HCT116 (cell line): ENCODE results near the gene SYNE3. TPM values are rescaled to one million over a fixed set of nuclear protein-coding genes. Genes with fewer than 3 reads are reported as not detected.

Experiments
- ATAC-seq: fragments of 200-7000 bp; cut with Tn5 transposase; 2 replicates; pipeline ENCODE4 v1.9.1; 2020; ENCODE audit warnings: mild to moderate bottlenecking, moderate library complexity
- BruUV-seq: library from RNA; stranded (reverse); fragments of 400-500 nt; replicated peaks from 2 replicates; lab custom pipeline; 2021; lab: Mats Ljungman, UMichigan
- CTCF ChIA-PET: fragments of 300-600 bp; sonication (Branson Sonifier 250); formaldehyde crosslinking; loops from one replicate; lab custom pipeline; 2021; ENCODE audit warnings: antibody characterized with exemption; lab: Charles Lee
- POLR2A ChIA-PET: fragments of 300-600, 350-600 bp; sonication (Branson Sonifier 250); formaldehyde crosslinking; loops from one replicate; lab custom pipeline; 2021; ENCODE audit warnings: antibody characterized with exemption; lab: Charles Lee
- RAD21 ChIA-PET, 2 experiments: fragments of 300-600 bp; sonication (Branson Sonifier 250); formaldehyde crosslinking; loops; one replicate each; lab custom pipeline; 2023; ENCODE audit warnings: low total read pairs in 2 of 2; ENCODE audit not compliant: uncharacterized antibody in 2 of 2, unreplicated experiment in 2 of 2, low non-redundant PET in 1 of 2; lab: Charles Lee
- DNase-seq: peaks from one replicate; pipeline ENCODE4 v3.0.0-alpha.2; 2010; ENCODE audit warnings: low read depth, low spot score
- H2AFZ ChIP-seq: fragments of 200-600 bp; shearing (Covaris generic), sonication (generic); 2 replicates; pipeline ENCODE4 v1.6.1; 2017; ENCODE audit warnings: low read depth, mixed run types, mixed read lengths, antibody characterized with exemption, low read length; ENCODE audit not compliant: poor library complexity, severe bottlenecking
- H3K27ac ChIP-seq: 2 replicates; pipeline ENCODE4 v1.5.1; 2012; ENCODE audit warnings: low read depth, low read length
- H3K27me3 ChIP-seq: fragments of 200-600 bp; sonication (generic); 2 replicates; pipeline ENCODE4 v1.6.1; 2016; ENCODE audit warnings: mixed run types, low read length, mixed read lengths; ENCODE audit not compliant: insufficient read depth
- H3K36me3 ChIP-seq, 2 experiments: fragments of 200-500 bp in 1 of 2; fragments of 200-600 bp in 1 of 2; sonication (Bioruptor generic) in 1 of 2; sonication (generic) in 1 of 2; 2 replicates each; pipeline versions ENCODE4 v1.5.1 to v1.6.1; 2014 to 2016; ENCODE audit warnings: low read length in 2 of 2, inconsistent platforms in 1 of 2, mixed read lengths in 1 of 2, mixed run types in 1 of 2; ENCODE audit not compliant: insufficient read depth in 2 of 2, control insufficient read depth in 1 of 2
- H3K4me1 ChIP-seq, 2 experiments: fragments of 200-600 bp in 1 of 2; sonication (generic) in 1 of 2; 2 replicates each; pipeline versions ENCODE4 v1.5.1 to v1.6.1; 2012 to 2017; ENCODE audit warnings: low read length in 2 of 2, inconsistent platforms in 1 of 2, mild to moderate bottlenecking in 1 of 2, mixed read lengths in 1 of 2, mixed run types in 1 of 2, moderate library complexity in 1 of 2; ENCODE audit not compliant: insufficient read depth in 2 of 2, control insufficient read depth in 1 of 2
- H3K4me2 ChIP-seq: fragments of 200-600 bp; sonication (generic); 2 replicates; pipeline ENCODE4 v1.6.1; 2017; ENCODE audit warnings: mixed run types, low read length, mixed read lengths
- H3K4me3 ChIP-seq, 2 experiments: fragments of 200-600 bp in 1 of 2; sonication (generic) in 1 of 2; replicated peaks in 1 of 2; 2 replicates each; pipeline ENCODE4 v1.5.1; 2011 to 2016; ENCODE audit warnings: low read length in 2 of 2, control low read depth in 1 of 2, low read depth in 1 of 2, mild to moderate bottlenecking in 1 of 2, mixed read lengths in 1 of 2, mixed run types in 1 of 2
- H3K79me2 ChIP-seq: fragments of 200-600 bp; sonication (generic); 2 replicates; pipeline ENCODE4 v1.6.1; 2017; ENCODE audit warnings: mild to moderate bottlenecking, mixed run types, low read length, moderate library complexity, mixed read lengths; ENCODE audit not compliant: insufficient read depth
- H3K9ac ChIP-seq: fragments of 200-600 bp; sonication (generic); 2 replicates; pipeline ENCODE4 v1.6.1; 2016; ENCODE audit warnings: low read length, mixed read lengths
- H3K9me2 ChIP-seq: fragments of 200-600 bp; sonication (generic), shearing (Covaris generic); 2 replicates; pipeline ENCODE4 v1.6.1; 2017; ENCODE audit warnings: mixed run types, mild to moderate bottlenecking, moderate library complexity; ENCODE audit not compliant: insufficient read depth
- H3K9me3 ChIP-seq, 2 experiments: fragments of 200-500 bp in 1 of 2; fragments of 200-600 bp in 1 of 2; sonication (Bioruptor generic) in 1 of 2; sonication (generic) in 1 of 2; 2 replicates each; pipeline ENCODE4 v1.6.1; 2014 to 2017; ENCODE audit warnings: low read length in 2 of 2, mixed read lengths in 2 of 2, inconsistent platforms in 1 of 2, low read depth in 1 of 2, mild to moderate bottlenecking in 1 of 2, mixed run types in 1 of 2, moderate library complexity in 1 of 2; ENCODE audit not compliant: control insufficient read depth in 1 of 2, insufficient read depth in 1 of 2
- H4K20me1 ChIP-seq: fragments of 200-600 bp; sonication (generic), shearing (Covaris generic); 2 replicates; pipeline ENCODE4 v1.6.1; 2017; ENCODE audit warnings: mixed run types, mild to moderate bottlenecking, moderate library complexity; ENCODE audit not compliant: insufficient read depth
- ATF3 ChIP-seq: IDR thresholded peaks from 2 replicates; pipeline ENCODE4 v1.6.1; 2012
- EGR1 ChIP-seq: IDR thresholded peaks from 2 replicates; pipeline ENCODE4 v1.6.1; 2012; ENCODE audit warnings: low read depth
- EZH2 ChIP-seq: fragments of 200-600 bp; sonication (generic); IDR thresholded peaks from 2 replicates; pipeline ENCODE4 v1.6.1; 2017; ENCODE audit warnings: antibody characterized with exemption, mixed run types
- EZH2phosphoT487 ChIP-seq: fragments of 200-600 bp; IDR thresholded peaks from 2 replicates; pipeline ENCODE4 v1.6.1; 2018; ENCODE audit warnings: antibody characterized with exemption, borderline replicate concordance
- POLR2A ChIP-seq: IDR thresholded peaks from 2 replicates; pipeline ENCODE4 v1.7.0; 2011; ENCODE audit warnings: borderline replicate concordance; ENCODE audit not compliant: insufficient read depth, insufficient read length; ENCODE audit errors: extremely low read depth
- POLR2AphosphoS5 ChIP-seq: IDR thresholded peaks from 2 replicates; pipeline ENCODE4 v1.6.1; 2011; ENCODE audit warnings: mild to moderate bottlenecking, low read depth, low read length, moderate library complexity
- RAD21 ChIP-seq: IDR thresholded peaks from 2 replicates; pipeline ENCODE4 v1.6.1; 2012; ENCODE audit warnings: low read depth, mild to moderate bottlenecking
- REST ChIP-seq: IDR thresholded peaks from 2 replicates; pipeline ENCODE4 v1.6.1; 2012; ENCODE audit warnings: low read depth
- SIN3A ChIP-seq: IDR thresholded peaks from 2 replicates; pipeline ENCODE4 v1.6.1; 2012; ENCODE audit warnings: low read depth
- TCF7L2 ChIP-seq: IDR thresholded peaks from 2 replicates; pipeline ENCODE4 v1.7.0; 2011; ENCODE audit warnings: borderline replicate concordance, inconsistent platforms; ENCODE audit not compliant: insufficient read depth, insufficient read length; ENCODE audit errors: extremely low read depth
- ZNF274 ChIP-seq: fragments of 200-500 bp; sonication (Bioruptor generic); IDR thresholded peaks from 2 replicates; pipeline ENCODE4 v1.6.1; 2014; ENCODE audit warnings: mild to moderate bottlenecking, low read depth, low read length, inconsistent platforms
- intact Hi-C: fragments of 100-400 bp; cut with micrococcal nuclease; formaldehyde crosslinking; loops from 2 replicates; pipeline ENCODE4 v1.10.0; 2022
- total RNA-seq: library from RNA; stranded (reverse); gene quantifications from one replicate; pipeline ENCODE4 v1.2.1, GENCODE V29; 2021; ENCODE audit not compliant: unreplicated experiment
- TF ChIP-seq, protein P1 (sequence below), 3 experiments: fragments of 200-600 bp in 1 of 3; sonication (generic) in 1 of 3; IDR thresholded peaks in 2 of 3; conservative IDR thresholded peaks in 1 of 3; 2 replicates each; pipeline ENCODE4 v1.5.1; 2012 to 2017; ENCODE audit warnings: low read depth in 2 of 3, low read length in 2 of 3, antibody characterized with exemption in 1 of 3, borderline replicate concordance in 1 of 3, control low read depth in 1 of 3, mild to moderate bottlenecking in 1 of 3, mixed read lengths in 1 of 3, mixed run types in 1 of 3, moderate library complexity in 1 of 3; ENCODE audit not compliant: insufficient read depth in 1 of 3
- TF ChIP-seq, protein P2 (sequence below): IDR thresholded peaks from 2 replicates; pipeline ENCODE4 v1.6.1; 2011; ENCODE audit warnings: mild to moderate bottlenecking, low read length, moderate library complexity; ENCODE audit not compliant: insufficient replicate concordance; ENCODE audit errors: extremely low read depth

SYNE3 gene
- total RNA-seq, 1 experiment from 2014 or later: 3.6 TPM

DNA sequence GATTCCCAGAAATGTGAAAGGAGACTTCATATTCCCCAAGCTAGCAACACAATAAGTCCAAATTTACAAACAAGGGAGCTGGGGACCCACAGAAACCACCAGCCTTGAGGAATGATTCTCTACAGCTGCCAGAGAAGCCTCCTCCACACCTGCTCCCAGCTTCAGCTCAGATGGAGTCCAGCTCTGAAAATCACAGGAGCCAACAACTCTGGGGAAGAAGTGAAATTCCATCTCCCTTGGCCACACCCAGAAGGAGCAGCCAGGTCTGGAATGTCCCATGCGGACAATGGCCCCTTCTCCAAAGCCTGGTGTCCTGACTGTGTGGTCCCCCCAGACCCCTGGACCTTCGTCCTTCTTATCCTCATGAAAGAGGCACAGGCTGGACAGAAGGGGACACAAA is 45.4 kb downstream of the SYNE3 start:
- no peaks in the 10 kb centered on the region for H3K9me3 ChIP-seq
- CTCF ChIA-PET: no interaction called here
- H3K4me2 ChIP-seq: no peak overlapping the region
- POLR2A ChIA-PET: no interaction called here
- DNase-seq (no peak), ATAC-seq (no peak)
- no peaks in the 10 kb centered on the region for H4K20me1 ChIP-seq
- no peaks in the 10 kb centered on the region for H3K36me3 ChIP-seq
- H3K4me3 ChIP-seq: no peak overlapping the region
- H3K4me1 ChIP-seq: peaks cover 0 to 10% of the 10 kb centered on the region in 2 experiments; a peak in 2 of 4 replicates
- H2AFZ ChIP-seq: no peak overlapping the region
- no peaks in the 10 kb centered on the region for H3K79me2 ChIP-seq
- no peaks in the 10 kb centered on the region for H3K9me2 ChIP-seq
- no peaks in the 10 kb centered on the region for H3K27me3 ChIP-seq
- no peak for TF ChIP-seq TCF7L2
- no peak for TF ChIP-seq REST
- no peak for TF ChIP-seq POLR2AphosphoS5
- TF ChIP-seq POLR2A: no peak
- TF ChIP-seq EZH2phosphoT487: no peak
- TF ChIP-seq, protein P1, sequence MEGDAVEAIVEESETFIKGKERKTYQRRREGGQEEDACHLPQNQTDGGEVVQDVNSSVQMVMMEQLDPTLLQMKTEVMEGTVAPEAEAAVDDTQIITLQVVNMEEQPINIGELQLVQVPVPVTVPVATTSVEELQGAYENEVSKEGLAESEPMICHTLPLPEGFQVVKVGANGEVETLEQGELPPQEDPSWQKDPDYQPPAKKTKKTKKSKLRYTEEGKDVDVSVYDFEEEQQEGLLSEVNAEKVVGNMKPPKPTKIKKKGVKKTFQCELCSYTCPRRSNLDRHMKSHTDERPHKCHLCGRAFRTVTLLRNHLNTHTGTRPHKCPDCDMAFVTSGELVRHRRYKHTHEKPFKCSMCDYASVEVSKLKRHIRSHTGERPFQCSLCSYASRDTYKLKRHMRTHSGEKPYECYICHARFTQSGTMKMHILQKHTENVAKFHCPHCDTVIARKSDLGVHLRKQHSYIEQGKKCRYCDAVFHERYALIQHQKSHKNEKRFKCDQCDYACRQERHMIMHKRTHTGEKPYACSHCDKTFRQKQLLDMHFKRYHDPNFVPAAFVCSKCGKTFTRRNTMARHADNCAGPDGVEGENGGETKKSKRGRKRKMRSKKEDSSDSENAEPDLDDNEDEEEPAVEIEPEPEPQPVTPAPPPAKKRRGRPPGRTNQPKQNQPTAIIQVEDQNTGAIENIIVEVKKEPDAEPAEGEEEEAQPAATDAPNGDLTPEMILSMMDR (IDR thresholded peaks at IDR 0.05 in 2 of 3, conservative IDR thresholded peaks at IDR 0.05 in 1 of 3; ENCODE audit: borderline replicate concordance in 1 of 3, insufficient read depth in 1 of 3, low read depth in 2 of 3, low read length in 2 of 3): no peak
- TF ChIP-seq EZH2: no peak
- TF ChIP-seq EGR1: no peak
- TF ChIP-seq ZNF274: no peak
- TF ChIP-seq SIN3A: no peak
- TF ChIP-seq RAD21: no peak
- TF ChIP-seq, protein P2, sequence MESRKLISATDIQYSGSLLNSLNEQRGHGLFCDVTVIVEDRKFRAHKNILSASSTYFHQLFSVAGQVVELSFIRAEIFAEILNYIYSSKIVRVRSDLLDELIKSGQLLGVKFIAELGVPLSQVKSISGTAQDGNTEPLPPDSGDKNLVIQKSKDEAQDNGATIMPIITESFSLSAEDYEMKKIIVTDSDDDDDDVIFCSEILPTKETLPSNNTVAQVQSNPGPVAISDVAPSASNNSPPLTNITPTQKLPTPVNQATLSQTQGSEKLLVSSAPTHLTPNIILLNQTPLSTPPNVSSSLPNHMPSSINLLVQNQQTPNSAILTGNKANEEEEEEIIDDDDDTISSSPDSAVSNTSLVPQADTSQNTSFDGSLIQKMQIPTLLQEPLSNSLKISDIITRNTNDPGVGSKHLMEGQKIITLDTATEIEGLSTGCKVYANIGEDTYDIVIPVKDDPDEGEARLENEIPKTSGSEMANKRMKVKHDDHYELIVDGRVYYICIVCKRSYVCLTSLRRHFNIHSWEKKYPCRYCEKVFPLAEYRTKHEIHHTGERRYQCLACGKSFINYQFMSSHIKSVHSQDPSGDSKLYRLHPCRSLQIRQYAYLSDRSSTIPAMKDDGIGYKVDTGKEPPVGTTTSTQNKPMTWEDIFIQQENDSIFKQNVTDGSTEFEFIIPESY: no peak
- TF ChIP-seq ATF3: no peak
- no peak overlapping the region for H3K9ac ChIP-seq
- BruUV-seq: no TSS peak
- no peak overlapping the region for H3K27ac ChIP-seq
- intact Hi-C loops: no loop called here
- RAD21 ChIA-PET: no interaction called here
